H1 (cell line): ENCODE measurements around the gene LMO2. TPM values are rescaled to one million over a fixed set of nuclear protein-coding genes. Genes with fewer than 3 reads are reported as not detected.

Experiments used
- BRCA1 ChIP-seq: IDR thresholded peaks from 2 replicates; pipeline ENCODE4 v1.6.1; 2012; ENCODE audit warnings: low read depth, low read length, improper control_type of control experiment
- CHD1 ChIP-seq: IDR thresholded peaks from 2 replicates; pipeline ENCODE4 v1.6.1; 2012; ENCODE audit warnings: low read depth, low read length, improper control_type of control experiment
- JUND ChIP-seq: IDR thresholded peaks from 2 replicates; pipeline ENCODE4 v1.6.1; 2011; ENCODE audit warnings: mild to moderate bottlenecking, improper control_type of control experiment, low read length
- POLR2AphosphoS5 ChIP-seq: IDR thresholded peaks from 2 replicates; pipeline ENCODE4 v1.6.1; 2011; ENCODE audit warnings: low read depth, low read length
- SIX5 ChIP-seq: IDR thresholded peaks from 2 replicates; pipeline ENCODE4 v1.6.1; 2011; ENCODE audit warnings: mild to moderate bottlenecking, low read depth, low read length
- TCF12 ChIP-seq: IDR thresholded peaks from 2 replicates; pipeline ENCODE4 v1.6.1; 2011; ENCODE audit warnings: low read depth, mild to moderate bottlenecking, low read length
- polyA plus RNA-seq, 7 experiments: library from polyadenylated mRNA; depleted of rRNA in 3 of 7; stranded (reverse) in 5 of 7; unstranded in 2 of 7; fragments of >200 nt in 5 of 7; fragments of 200-250 nt in 2 of 7; gene quantifications; 1 replicate in 5 of 7; 2 replicates in 1 of 7; 4 replicates in 1 of 7; pipeline versions ENCODE4 v1.2.1 to v1.2.3, GENCODE V29; 2011 to 2013; ENCODE audit warnings: missing spikeins in 2 of 7, mixed read lengths in 2 of 7
- total RNA-seq: library from RNA; stranded (reverse); fragmentation: NEBNext Ultra II Directional; extraction: Animal tissue kit (Norgen Biotek cat#: 25700); gene quantifications from 2 replicates; pipeline ENCODE4 v1.2.1, GENCODE V29; 2021
- TF ChIP-seq, protein P1 (sequence below): fragments of 300-600 bp; sonication (generic); IDR thresholded peaks from 2 replicates; pipeline ENCODE4 v1.7.1; 2012; ENCODE audit warnings: low read length, moderate library complexity, mild to moderate bottlenecking, inconsistent platforms; ENCODE audit not compliant: insufficient replicate concordance
- TF ChIP-seq, protein P2 (sequence below): IDR thresholded peaks from 2 replicates; pipeline ENCODE4 v1.6.1; 2011; ENCODE audit warnings: low read length, improper control_type of control experiment

The LMO2 gene
- total and polyA plus RNA-seq, 2 of the 8 experiments (the other 6 are each of a cell fraction or from before 2014, with no cell fraction given): 1.6 to 2.7 TPM

DNA sequence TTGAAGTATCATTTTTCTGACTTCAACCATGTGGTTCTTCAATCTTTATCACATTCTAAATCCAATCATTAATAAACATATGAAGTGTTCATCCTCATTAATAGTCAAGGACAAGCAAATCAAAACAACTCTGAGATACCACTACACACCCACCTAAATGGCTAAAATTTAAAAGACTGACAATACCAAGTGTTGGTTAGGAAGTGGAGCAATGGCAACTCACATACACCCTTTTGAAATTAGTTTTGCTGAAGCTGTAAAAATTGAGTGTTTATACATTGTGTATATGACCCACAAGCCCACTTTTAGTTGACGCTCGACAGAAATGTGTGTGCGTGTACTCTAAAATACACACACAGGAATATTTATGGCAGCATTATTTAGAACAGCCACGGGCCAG, 36.7 kb upstream of the LMO2 start (continued):
- TF ChIP-seq SIX5 (no peak), POLR2AphosphoS5 (no peak), JUND (no peak), TCF12 (no peak), BRCA1 (no peak), CHD1 (no peak)
- TF ChIP-seq, protein P1, sequence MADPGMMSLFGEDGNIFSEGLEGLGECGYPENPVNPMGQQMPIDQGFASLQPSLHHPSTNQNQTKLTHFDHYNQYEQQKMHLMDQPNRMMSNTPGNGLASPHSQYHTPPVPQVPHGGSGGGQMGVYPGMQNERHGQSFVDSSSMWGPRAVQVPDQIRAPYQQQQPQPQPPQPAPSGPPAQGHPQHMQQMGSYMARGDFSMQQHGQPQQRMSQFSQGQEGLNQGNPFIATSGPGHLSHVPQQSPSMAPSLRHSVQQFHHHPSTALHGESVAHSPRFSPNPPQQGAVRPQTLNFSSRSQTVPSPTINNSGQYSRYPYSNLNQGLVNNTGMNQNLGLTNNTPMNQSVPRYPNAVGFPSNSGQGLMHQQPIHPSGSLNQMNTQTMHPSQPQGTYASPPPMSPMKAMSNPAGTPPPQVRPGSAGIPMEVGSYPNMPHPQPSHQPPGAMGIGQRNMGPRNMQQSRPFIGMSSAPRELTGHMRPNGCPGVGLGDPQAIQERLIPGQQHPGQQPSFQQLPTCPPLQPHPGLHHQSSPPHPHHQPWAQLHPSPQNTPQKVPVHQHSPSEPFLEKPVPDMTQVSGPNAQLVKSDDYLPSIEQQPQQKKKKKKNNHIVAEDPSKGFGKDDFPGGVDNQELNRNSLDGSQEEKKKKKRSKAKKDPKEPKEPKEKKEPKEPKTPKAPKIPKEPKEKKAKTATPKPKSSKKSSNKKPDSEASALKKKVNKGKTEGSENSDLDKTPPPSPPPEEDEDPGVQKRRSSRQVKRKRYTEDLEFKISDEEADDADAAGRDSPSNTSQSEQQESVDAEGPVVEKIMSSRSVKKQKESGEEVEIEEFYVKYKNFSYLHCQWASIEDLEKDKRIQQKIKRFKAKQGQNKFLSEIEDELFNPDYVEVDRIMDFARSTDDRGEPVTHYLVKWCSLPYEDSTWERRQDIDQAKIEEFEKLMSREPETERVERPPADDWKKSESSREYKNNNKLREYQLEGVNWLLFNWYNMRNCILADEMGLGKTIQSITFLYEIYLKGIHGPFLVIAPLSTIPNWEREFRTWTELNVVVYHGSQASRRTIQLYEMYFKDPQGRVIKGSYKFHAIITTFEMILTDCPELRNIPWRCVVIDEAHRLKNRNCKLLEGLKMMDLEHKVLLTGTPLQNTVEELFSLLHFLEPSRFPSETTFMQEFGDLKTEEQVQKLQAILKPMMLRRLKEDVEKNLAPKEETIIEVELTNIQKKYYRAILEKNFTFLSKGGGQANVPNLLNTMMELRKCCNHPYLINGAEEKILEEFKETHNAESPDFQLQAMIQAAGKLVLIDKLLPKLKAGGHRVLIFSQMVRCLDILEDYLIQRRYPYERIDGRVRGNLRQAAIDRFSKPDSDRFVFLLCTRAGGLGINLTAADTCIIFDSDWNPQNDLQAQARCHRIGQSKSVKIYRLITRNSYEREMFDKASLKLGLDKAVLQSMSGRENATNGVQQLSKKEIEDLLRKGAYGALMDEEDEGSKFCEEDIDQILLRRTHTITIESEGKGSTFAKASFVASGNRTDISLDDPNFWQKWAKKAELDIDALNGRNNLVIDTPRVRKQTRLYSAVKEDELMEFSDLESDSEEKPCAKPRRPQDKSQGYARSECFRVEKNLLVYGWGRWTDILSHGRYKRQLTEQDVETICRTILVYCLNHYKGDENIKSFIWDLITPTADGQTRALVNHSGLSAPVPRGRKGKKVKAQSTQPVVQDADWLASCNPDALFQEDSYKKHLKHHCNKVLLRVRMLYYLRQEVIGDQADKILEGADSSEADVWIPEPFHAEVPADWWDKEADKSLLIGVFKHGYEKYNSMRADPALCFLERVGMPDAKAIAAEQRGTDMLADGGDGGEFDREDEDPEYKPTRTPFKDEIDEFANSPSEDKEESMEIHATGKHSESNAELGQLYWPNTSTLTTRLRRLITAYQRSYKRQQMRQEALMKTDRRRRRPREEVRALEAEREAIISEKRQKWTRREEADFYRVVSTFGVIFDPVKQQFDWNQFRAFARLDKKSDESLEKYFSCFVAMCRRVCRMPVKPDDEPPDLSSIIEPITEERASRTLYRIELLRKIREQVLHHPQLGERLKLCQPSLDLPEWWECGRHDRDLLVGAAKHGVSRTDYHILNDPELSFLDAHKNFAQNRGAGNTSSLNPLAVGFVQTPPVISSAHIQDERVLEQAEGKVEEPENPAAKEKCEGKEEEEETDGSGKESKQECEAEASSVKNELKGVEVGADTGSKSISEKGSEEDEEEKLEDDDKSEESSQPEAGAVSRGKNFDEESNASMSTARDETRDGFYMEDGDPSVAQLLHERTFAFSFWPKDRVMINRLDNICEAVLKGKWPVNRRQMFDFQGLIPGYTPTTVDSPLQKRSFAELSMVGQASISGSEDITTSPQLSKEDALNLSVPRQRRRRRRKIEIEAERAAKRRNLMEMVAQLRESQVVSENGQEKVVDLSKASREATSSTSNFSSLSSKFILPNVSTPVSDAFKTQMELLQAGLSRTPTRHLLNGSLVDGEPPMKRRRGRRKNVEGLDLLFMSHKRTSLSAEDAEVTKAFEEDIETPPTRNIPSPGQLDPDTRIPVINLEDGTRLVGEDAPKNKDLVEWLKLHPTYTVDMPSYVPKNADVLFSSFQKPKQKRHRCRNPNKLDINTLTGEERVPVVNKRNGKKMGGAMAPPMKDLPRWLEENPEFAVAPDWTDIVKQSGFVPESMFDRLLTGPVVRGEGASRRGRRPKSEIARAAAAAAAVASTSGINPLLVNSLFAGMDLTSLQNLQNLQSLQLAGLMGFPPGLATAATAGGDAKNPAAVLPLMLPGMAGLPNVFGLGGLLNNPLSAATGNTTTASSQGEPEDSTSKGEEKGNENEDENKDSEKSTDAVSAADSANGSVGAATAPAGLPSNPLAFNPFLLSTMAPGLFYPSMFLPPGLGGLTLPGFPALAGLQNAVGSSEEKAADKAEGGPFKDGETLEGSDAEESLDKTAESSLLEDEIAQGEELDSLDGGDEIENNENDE: no peak
- TF ChIP-seq, protein P2, sequence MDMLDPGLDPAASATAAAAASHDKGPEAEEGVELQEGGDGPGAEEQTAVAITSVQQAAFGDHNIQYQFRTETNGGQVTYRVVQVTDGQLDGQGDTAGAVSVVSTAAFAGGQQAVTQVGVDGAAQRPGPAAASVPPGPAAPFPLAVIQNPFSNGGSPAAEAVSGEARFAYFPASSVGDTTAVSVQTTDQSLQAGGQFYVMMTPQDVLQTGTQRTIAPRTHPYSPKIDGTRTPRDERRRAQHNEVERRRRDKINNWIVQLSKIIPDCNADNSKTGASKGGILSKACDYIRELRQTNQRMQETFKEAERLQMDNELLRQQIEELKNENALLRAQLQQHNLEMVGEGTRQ: no peak
- TF ChIP-seq, all 59 proteins: peak for 0
